IMR-90 (cell line): ENCODE data around the gene SERP2. TPM values are rescaled to one million over a fixed set of nuclear protein-coding genes. Genes with fewer than 3 reads are reported as not detected.

Experiments
- ATAC-seq: fragments of 200-7000 bp; cut with Tn5 transposase; 2 replicates; pipeline ENCODE4 v1.9.1; 2020; ENCODE audit warnings: low read depth, mild to moderate bottlenecking, moderate library complexity
- BruUV-seq: library from RNA; stranded (reverse); fragments of 400-500 nt; replicated peaks from 2 replicates; lab custom pipeline; 2021; lab: Mats Ljungman, UMichigan
- CTCF ChIA-PET: fragments of 300-600 bp; formaldehyde crosslinking; extraction: SDS; loops from one replicate; lab custom pipeline; 2021; ENCODE audit warnings: antibody characterized with exemption; lab: Yijun Ruan, JAX
- POLR2A ChIA-PET: fragments of 300-600 bp; sonication (Branson Sonifier 250); formaldehyde crosslinking; loops from one replicate; lab custom pipeline; 2022; ENCODE audit warnings: antibody characterized with exemption; ENCODE audit not compliant: unreplicated experiment; lab: Charles Lee
- DNase-seq: peaks from one replicate; pipeline ENCODE4 v3.0.0; 2013
- H2AFZ ChIP-seq: replicated peaks from 2 replicates; pipeline ENCODE3; 2013; ENCODE audit warnings: low read length, mild to moderate bottlenecking; ENCODE audit not compliant: poor library complexity
- H2AK5ac ChIP-seq: 2 replicates; pipeline ENCODE4 v1.6.1; 2013; ENCODE audit warnings: low read depth, low read length, inconsistent platforms
- H2AK9ac ChIP-seq: replicated peaks from 2 replicates; pipeline ENCODE3; 2013; ENCODE audit warnings: mild to moderate bottlenecking, low read depth, low read length, moderate library complexity; ENCODE audit not compliant: poor library complexity
- H2BK120ac ChIP-seq: 2 replicates; pipeline ENCODE4 v1.6.1; 2013; ENCODE audit warnings: low read depth, low read length, inconsistent platforms
- H2BK15ac ChIP-seq: 3 replicates; pipeline ENCODE4 v1.6.1; 2013; ENCODE audit warnings: low read depth, low read length, inconsistent platforms
- H2BK20ac ChIP-seq: 2 replicates; pipeline ENCODE4 v1.6.1; 2013; ENCODE audit warnings: low read depth, mild to moderate bottlenecking, inconsistent platforms, low read length, moderate library complexity
- H2BK5ac ChIP-seq: 2 replicates; pipeline ENCODE4 v1.6.1; 2013; ENCODE audit warnings: mild to moderate bottlenecking, low read depth, low read length, inconsistent platforms; ENCODE audit not compliant: poor library complexity, severe bottlenecking
- H3K14ac ChIP-seq: replicated peaks from 2 replicates; pipeline ENCODE4 v1.6.1; 2013; ENCODE audit warnings: low read depth, low read length, inconsistent platforms
- H3K18ac ChIP-seq: 2 replicates; pipeline ENCODE4 v1.6.1; 2013; ENCODE audit warnings: low read depth, low read length, control low read depth
- H3K23ac ChIP-seq: 2 replicates; pipeline ENCODE4 v1.6.1; 2013; ENCODE audit warnings: low read depth, low read length, inconsistent platforms
- H3K27ac ChIP-seq: 2 replicates; pipeline ENCODE4 v1.5.1; 2013; ENCODE audit warnings: mild to moderate bottlenecking, control low read depth, low read length; ENCODE audit not compliant: insufficient read depth
- H3K27me3 ChIP-seq: 2 replicates; pipeline ENCODE4 v1.6.1; 2013; ENCODE audit warnings: low read length; ENCODE audit not compliant: control insufficient read depth, insufficient read depth
- H3K36me3 ChIP-seq: 2 replicates; pipeline ENCODE4 v1.6.1; 2013; ENCODE audit warnings: low read length, mixed read lengths; ENCODE audit not compliant: control insufficient read depth, insufficient read depth
- H3K4ac ChIP-seq: 2 replicates; pipeline ENCODE4 v1.6.1; 2013; ENCODE audit warnings: low read depth, low read length, inconsistent platforms
- H3K4me1 ChIP-seq: 2 replicates; pipeline ENCODE4 v1.6.1; 2013; ENCODE audit warnings: low read length, mixed read lengths; ENCODE audit not compliant: control insufficient read depth, insufficient read depth
- H3K4me2 ChIP-seq: 2 replicates; pipeline ENCODE4 v1.6.1; 2013; ENCODE audit warnings: low read depth, mild to moderate bottlenecking, control low read depth, low read length, moderate library complexity
- H3K4me3 ChIP-seq: 2 replicates; pipeline ENCODE4 v1.5.1; 2013; ENCODE audit warnings: low read depth, mild to moderate bottlenecking, control low read depth, low read length, moderate library complexity; ENCODE audit not compliant: insufficient read depth
- H3K56ac ChIP-seq: 2 replicates; pipeline ENCODE4 v1.6.1; 2013; ENCODE audit warnings: low read length, inconsistent platforms; ENCODE audit not compliant: insufficient read depth; ENCODE audit errors: extremely low read depth
- H3K79me1 ChIP-seq, 2 experiments: 2 replicates each; pipeline ENCODE4 v1.6.1; 2013; ENCODE audit warnings: low read length in 2 of 2, inconsistent platforms in 1 of 2, low read depth in 1 of 2
- H3K9ac ChIP-seq: 2 replicates; pipeline ENCODE4 v1.6.1; 2013; ENCODE audit warnings: low read depth, low read length, control low read depth
- H3K9me1 ChIP-seq: 2 replicates; pipeline ENCODE4 v1.6.1; 2013; ENCODE audit warnings: low read length, inconsistent platforms; ENCODE audit not compliant: insufficient read depth
- H3K9me3 ChIP-seq: 2 replicates; pipeline ENCODE4 v1.6.1; 2013; ENCODE audit warnings: low read length; ENCODE audit not compliant: control insufficient read depth, insufficient read depth
- H4K20me1 ChIP-seq: 2 replicates; pipeline ENCODE4 v1.6.1; 2013; ENCODE audit warnings: low read length, inconsistent platforms; ENCODE audit not compliant: insufficient read depth
- H4K5ac ChIP-seq: 2 replicates; pipeline ENCODE4 v1.6.1; 2013; ENCODE audit warnings: mild to moderate bottlenecking, low read depth, low read length, control low read depth
- H4K8ac ChIP-seq, 2 experiments: 2 replicates each; pipeline ENCODE4 v1.6.1; 2013; ENCODE audit warnings: low read depth in 2 of 2, low read length in 2 of 2, control low read depth in 1 of 2, inconsistent platforms in 1 of 2
- H4K91ac ChIP-seq: 2 replicates; pipeline ENCODE4 v1.6.1; 2013; ENCODE audit warnings: low read depth, low read length, inconsistent platforms; ENCODE audit not compliant: insufficient read depth
- BHLHE40 ChIP-seq: fragments of 150-350 bp; IDR thresholded peaks from 2 replicates; pipeline ENCODE4 v1.6.1; 2016; ENCODE audit warnings: mild to moderate bottlenecking, low read depth, low read length
- CEBPB ChIP-seq: IDR thresholded peaks from 2 replicates; pipeline ENCODE4 v1.6.1; 2012; ENCODE audit warnings: low read depth, low read length, improper control_type of control experiment
- CHD1 ChIP-seq: IDR thresholded peaks from 2 replicates; pipeline ENCODE4 v1.6.1; 2012; ENCODE audit warnings: low read depth, low read length, improper control_type of control experiment
- MAFK ChIP-seq: IDR thresholded peaks from 2 replicates; pipeline ENCODE4 v1.6.1; 2012; ENCODE audit warnings: low read depth, low read length, improper control_type of control experiment
- MAZ ChIP-seq: IDR thresholded peaks from 2 replicates; pipeline ENCODE4 v1.6.1; 2012; ENCODE audit warnings: low read depth, mild to moderate bottlenecking, low read length, improper control_type of control experiment, moderate library complexity, borderline replicate concordance
- RAD21 ChIP-seq: IDR thresholded peaks from 2 replicates; pipeline ENCODE4 v1.6.1; 2012; ENCODE audit warnings: low read length, improper control_type of control experiment
- RCOR1 ChIP-seq: IDR thresholded peaks from 2 replicates; pipeline ENCODE4 v1.6.1; 2012; ENCODE audit warnings: mild to moderate bottlenecking, low read length, improper control_type of control experiment; ENCODE audit not compliant: insufficient replicate concordance
- WGBS, 2 experiments: methylation state at CpG; one replicate each; pipeline versions ENCODE4 v1.1.5 to v1.1.7; 2013; ENCODE audit warnings: missing lambda C conversion rate in 2 of 2; ENCODE audit not compliant: insufficient read length in 1 of 2; ENCODE audit errors: extremely low coverage in 2 of 2; 5-methylcytosine and 5-hydroxymethylcytosine counted together
- dilution Hi-C: fragments of 300-500 bp; cut with HindIII; formaldehyde crosslinking; loops from one replicate; pipeline ENCODE4 v1.14.3; 2018; ENCODE audit warnings: low sequenced_read_pairs; ENCODE audit not compliant: unreplicated experiment
- in situ Hi-C: fragments of 300-500 bp; cut with MboI; formaldehyde crosslinking; loops from 3 replicates; pipeline ENCODE4 v1.14.3; 2019; ENCODE audit warnings: low sequenced_read_pairs, inconsistent platforms, mixed read lengths
- intact Hi-C: fragments of 100-400 bp; cut with micrococcal nuclease; formaldehyde crosslinking; loops from 2 replicates; pipeline ENCODE4 v1.10.0; 2022
- polyA plus RNA-seq, 3 experiments: library from polyadenylated mRNA; depleted of rRNA; stranded (reverse); fragments of >200 nt; gene quantifications; 2 replicates each; pipeline ENCODE4 v1.2.3, GENCODE V29; 2012; ENCODE audit warnings: low replicate concordance in 1 of 3
- total RNA-seq: library from RNA; depleted of rRNA; stranded (reverse); fragments of >200 nt; gene quantifications from 2 replicates; pipeline ENCODE4 v1.2.3, GENCODE V29; 2012
- TF ChIP-seq, protein P1 (sequence below): fragments of 150-350 bp; IDR thresholded peaks from 2 replicates; pipeline ENCODE4 v1.6.1; 2017; ENCODE audit warnings: mild to moderate bottlenecking, antibody characterized with exemption, low read length, low read depth
- TF ChIP-seq, protein P2 (sequence below): conservative IDR thresholded peaks from 2 replicates; pipeline ENCODE4 v1.5.1; 2012; ENCODE audit warnings: mild to moderate bottlenecking, low read depth, low read length, improper control_type of control experiment

The SERP2 gene
- total and polyA plus RNA-seq, 2 of the 4 experiments (the other 2 are of a cell fraction), result 0.54 to 1.4 TPM

- Histone ChIP-seq H3K18ac (no peak overlapping the region), H2BK120ac (no peak overlapping the region), H3K4ac (no peak overlapping the region), H3K14ac (no peak overlapping the region), H4K91ac (no peak overlapping the region), H3K56ac (no peak overlapping the region), H3K27me3 (no peaks in the 10 kb centered on the region), H3K9me1 (0 out of 2 replicates have a peak, but pooled peaks cover 3% of the 10 kb centered on the region), H2BK5ac (no peak overlapping the region), H3K79me1 (no peaks in the 10 kb centered on the region), H2AK9ac (no peak overlapping the region), H3K4me2 (no peak overlapping the region), H4K8ac (no peak overlapping the region), H3K4me3 (no peak overlapping the region), H3K9me3 (no peaks in the 10 kb centered on the region), H4K20me1 (no peaks in the 10 kb centered on the region), H4K5ac (no peak overlapping the region), H2AK5ac (no peak overlapping the region), H3K9ac (no peak overlapping the region), H3K36me3 (no peaks in the 10 kb centered on the region), H2AFZ (no peak overlapping the region), H2BK15ac (no peak overlapping the region), H2BK20ac (no peak overlapping the region), H3K4me1 (no peaks in the 10 kb centered on the region; the same call in 1 of the 2 replicates), H3K27ac (no peak overlapping the region), H3K23ac (no peak overlapping the region)
- ChIA-PET POLR2A (no interaction called here), CTCF (interaction anchor here (0.5 kb wide), 1 partner anchor 320 kb away, joined by 3 read pairs; no protein-coding TSS in a partner anchor)
- in situ Hi-C loops (no loop called here), intact Hi-C loops (no loop called here), dilution Hi-C loops (no loop called here)
- DNase-seq (no peak), ATAC-seq (no peak)
- WGBS, 2 experiments, result no CpG with 5 or more reads among the region's 2 CpGs
- BruUV-seq, result no TSS peak
- TF ChIP-seq, protein P1, sequence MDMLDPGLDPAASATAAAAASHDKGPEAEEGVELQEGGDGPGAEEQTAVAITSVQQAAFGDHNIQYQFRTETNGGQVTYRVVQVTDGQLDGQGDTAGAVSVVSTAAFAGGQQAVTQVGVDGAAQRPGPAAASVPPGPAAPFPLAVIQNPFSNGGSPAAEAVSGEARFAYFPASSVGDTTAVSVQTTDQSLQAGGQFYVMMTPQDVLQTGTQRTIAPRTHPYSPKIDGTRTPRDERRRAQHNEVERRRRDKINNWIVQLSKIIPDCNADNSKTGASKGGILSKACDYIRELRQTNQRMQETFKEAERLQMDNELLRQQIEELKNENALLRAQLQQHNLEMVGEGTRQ, result no peak
- no peak for TF ChIP-seq BHLHE40
- no peak for TF ChIP-seq RCOR1
- no peak for TF ChIP-seq RAD21
- TF ChIP-seq MAZ, result no peak
- TF ChIP-seq MAFK, result no peak
- no peak for TF ChIP-seq CEBPB
- TF ChIP-seq, protein P2, sequence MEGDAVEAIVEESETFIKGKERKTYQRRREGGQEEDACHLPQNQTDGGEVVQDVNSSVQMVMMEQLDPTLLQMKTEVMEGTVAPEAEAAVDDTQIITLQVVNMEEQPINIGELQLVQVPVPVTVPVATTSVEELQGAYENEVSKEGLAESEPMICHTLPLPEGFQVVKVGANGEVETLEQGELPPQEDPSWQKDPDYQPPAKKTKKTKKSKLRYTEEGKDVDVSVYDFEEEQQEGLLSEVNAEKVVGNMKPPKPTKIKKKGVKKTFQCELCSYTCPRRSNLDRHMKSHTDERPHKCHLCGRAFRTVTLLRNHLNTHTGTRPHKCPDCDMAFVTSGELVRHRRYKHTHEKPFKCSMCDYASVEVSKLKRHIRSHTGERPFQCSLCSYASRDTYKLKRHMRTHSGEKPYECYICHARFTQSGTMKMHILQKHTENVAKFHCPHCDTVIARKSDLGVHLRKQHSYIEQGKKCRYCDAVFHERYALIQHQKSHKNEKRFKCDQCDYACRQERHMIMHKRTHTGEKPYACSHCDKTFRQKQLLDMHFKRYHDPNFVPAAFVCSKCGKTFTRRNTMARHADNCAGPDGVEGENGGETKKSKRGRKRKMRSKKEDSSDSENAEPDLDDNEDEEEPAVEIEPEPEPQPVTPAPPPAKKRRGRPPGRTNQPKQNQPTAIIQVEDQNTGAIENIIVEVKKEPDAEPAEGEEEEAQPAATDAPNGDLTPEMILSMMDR, result no peak
- TF ChIP-seq CHD1, result no peak
These were observed 21.0 kb upstream of the SERP2 start for GRCh38 chr13:44352671-44353070.
